ENCODE results near the gene DNM3. TPM values are rescaled to one million over a fixed set of nuclear protein-coding genes. Genes with fewer than 3 reads are reported as not detected.

DNM3 gene
- total and polyA plus RNA-seq, 10 of the 15 experiments (the other 5 are each of a cell fraction or from before 2014, with no cell fraction given), result 0.03 to 1.5 (median 0.08) TPM; not detected in 3

GRCh38 chr1:172220376-172220775, 379.1 kb downstream of the DNM3 start:
- RAD21 ChIA-PET (ENCODE audit: unreplicated experiment), result interaction anchor here (1.0 kb wide), 1 partner anchor 179 kb away, joined by 3 read pairs; no protein-coding TSS in a partner anchor
- H3K79me2 ChIP-seq (ENCODE audit: control insufficient read depth, insufficient read depth, low read length), result no peaks in the 10 kb centered on the region
- H3K36me3 ChIP-seq (ENCODE audit: control insufficient read depth in 2 of 2, insufficient read depth in 2 of 2, low read length in 1 of 2), result no peaks in the 10 kb centered on the region
- no peak overlapping the region for H2AFZ ChIP-seq (ENCODE audit: control insufficient read depth, low read depth, low read length)
- WGBS (ENCODE audit: insufficient coverage, insufficient replicate concordance, low lambda C conversion rate, missing lambda C conversion rate), result 48% methylated on average over 2 of the region's 2 CpGs
- no peaks in the 10 kb centered on the region for H3K27me3 ChIP-seq (replicated peaks in 1 of 2; ENCODE audit: control insufficient read depth in 2 of 2, insufficient read depth in 2 of 2, low read length in 1 of 2)
- POLR2A ChIA-PET, result interaction anchor here (1.0 kb wide), 1 partner anchor 18 kb away, joined by 3 read pairs; no protein-coding TSS in a partner anchor
- DNase-seq (ENCODE audit: low read depth, low spot score) (no peak), ATAC-seq (no peak), FAIRE-seq (no peak)
- no peaks in the 10 kb centered on the region for H4K20me1 ChIP-seq (ENCODE audit: control insufficient read depth, insufficient read depth)
- TF ChIP-seq NR2C2 (IDR thresholded peaks at IDR 0.05; ENCODE audit: borderline replicate concordance, control insufficient read depth, insufficient read length, low read depth), result no peak
- TF ChIP-seq ELK1 (IDR thresholded peaks at IDR 0.05; ENCODE audit: low read depth, low read length), result no peak
- no peak for TF ChIP-seq PML (IDR thresholded peaks at IDR 0.05; ENCODE audit: low read length)
- no peak for TF ChIP-seq RELA (IDR thresholded peaks at IDR 0.05; ENCODE audit: borderline replicate concordance, partially characterized antibody)
- H3K4me1 ChIP-seq (ENCODE audit: control insufficient read depth, insufficient read depth, low read length), result no peaks in the 10 kb centered on the region
- no peak overlapping the region for H3K27ac ChIP-seq (ENCODE audit: control insufficient read depth, insufficient read depth)
- in situ Hi-C loops (cut with MboI) (no loop called here), intact Hi-C loops (cut with micrococcal nuclease; ENCODE audit: unreplicated experiment) (no loop called here)
- no TSS peak for BruUV-seq (replicated peaks)
- H3K4me3 ChIP-seq, result no peak overlapping the region
- H3K9me3 ChIP-seq (replicated peaks; ENCODE audit: control insufficient read depth, insufficient read depth, low read length), result no peaks in the 10 kb centered on the region
- SMC1A ChIA-PET (ENCODE audit: uncharacterized antibody, unreplicated experiment), result interaction anchor here (0.6 to 2.5 kb wide), 8 partner anchors 8 to 756 kb away, joined by 3 to 9 read pairs (median 5); no protein-coding TSS in a partner anchor
- CTCF ChIA-PET, result interaction anchor here (1.0 to 1.3 kb wide), 2 partner anchors 9 to 218 kb away, joined by 4 to 5 read pairs; no protein-coding TSS in a partner anchor
- H3K4me2 ChIP-seq (ENCODE audit: control insufficient read depth, insufficient read depth), result no peak overlapping the region
- no peak overlapping the region for H3K9ac ChIP-seq (ENCODE audit: control insufficient read depth, insufficient read depth, low read length)

- intact Hi-C loops (cut with micrococcal nuclease; ENCODE audit: unreplicated experiment) (no loop called here), in situ Hi-C loops (cut with MboI) (no loop called here)
- Histone ChIP-seq H3K9ac (ENCODE audit: control insufficient read depth, insufficient read depth, low read length) (no peak overlapping the region), H4K20me1 (ENCODE audit: control insufficient read depth, insufficient read depth) (no peaks in the 10 kb centered on the region), H3K4me2 (ENCODE audit: control insufficient read depth, insufficient read depth) (no peak overlapping the region), H3K27me3 (replicated peaks in 1 of 2; ENCODE audit: control insufficient read depth in 2 of 2, insufficient read depth in 2 of 2, low read length in 1 of 2) (no peaks in the 10 kb centered on the region), H3K27ac (ENCODE audit: control insufficient read depth, insufficient read depth) (no peak overlapping the region), H3K79me2 (ENCODE audit: control insufficient read depth, insufficient read depth, low read length) (no peaks in the 10 kb centered on the region), H3K36me3 (ENCODE audit: control insufficient read depth in 2 of 2, insufficient read depth in 2 of 2, low read length in 1 of 2) (no peaks in the 10 kb centered on the region), H2AFZ (ENCODE audit: control insufficient read depth, low read depth, low read length) (no peak overlapping the region), H3K4me3 (no peak overlapping the region), H3K9me3 (replicated peaks; ENCODE audit: control insufficient read depth, insufficient read depth, low read length) (no peaks in the 10 kb centered on the region), H3K4me1 (ENCODE audit: control insufficient read depth, insufficient read depth, low read length) (no peaks in the 10 kb centered on the region)
- CTCF ChIA-PET, result interaction anchor here (0.8 to 1.3 kb wide), 3 partner anchors 8 to 190 kb away, joined by 3 to 4 read pairs (median 4); no protein-coding TSS in a partner anchor
- POLR2A ChIA-PET, result no interaction called here
- 20% methylated on average over 2 of the region's 2 CpGs for WGBS (ENCODE audit: insufficient coverage, insufficient replicate concordance, low lambda C conversion rate, missing lambda C conversion rate)
- RAD21 ChIA-PET (ENCODE audit: unreplicated experiment), result interaction anchor here (1.0 kb wide), 1 partner anchor 36 kb away, joined by 3 read pairs; no protein-coding TSS in a partner anchor
- BruUV-seq (replicated peaks), result no TSS peak
- no peak for FAIRE-seq
- no peak for ATAC-seq
- DNase-seq (ENCODE audit: low read depth, low spot score), result no peak
- SMC1A ChIA-PET (ENCODE audit: uncharacterized antibody, unreplicated experiment), result interaction anchor here (1.9 to 2.5 kb wide), 3 partner anchors 9 to 19 kb away, joined by 4 to 6 read pairs (median 5); no protein-coding TSS in a partner anchor
- TF ChIP-seq MEF2A (IDR thresholded peaks at IDR 0.05; ENCODE audit: insufficient read depth, low read depth, low read length) (no peak), ZBTB4 (CRISPR knock-in tag; IDR thresholded peaks at IDR 0.05) (no peak), ASH2L (IDR thresholded peaks at IDR 0.05; ENCODE audit: borderline replicate concordance, low read depth) (no peak), POLR2A (IDR thresholded peaks at IDR 0.05; ENCODE audit: low read depth, low read length) (no peak), SMARCA5 (IDR thresholded peaks at IDR 0.05) (no peak), RAD51 (IDR thresholded peaks at IDR 0.05) (no peak), ZNF384 (IDR thresholded peaks at IDR 0.05; ENCODE audit: borderline replicate concordance, low read depth, low read length) (no peak), SREBF1 (IDR thresholded peaks at IDR 0.05; ENCODE audit: low read length) (no peak), BHLHE40 (IDR thresholded peaks at IDR 0.05; ENCODE audit: borderline replicate concordance in 1 of 2, low read depth in 2 of 2, low read length in 1 of 2) (no peak)
Observed at GRCh38 chr1:172221436-172221835, 380.1 kb downstream of the DNM3 start.

Data from GM12878 (cell line).